ENCODE results near the gene GABRB2.

The GABRB2 gene

GRCh38 chr5:161467703-161468102, 78.8 kb downstream of the GABRB2 start:
- DNase-seq: no peak

GRCh38 chr5:161460741-161461140, 85.8 kb downstream of the GABRB2 start:
- DNase-seq: no peak

GRCh38 chr5:161446655-161447054, 99.9 kb downstream of the GABRB2 start:
- DNase-seq: no peak

GRCh38 chr5:161442471-161442870, 104.1 kb downstream of the GABRB2 start:
- no peak for DNase-seq

GRCh38 chr5:161432798-161433197, 113.7 kb downstream of the GABRB2 start:
- DNase-seq: peak; percentile 9

GRCh38 chr5:161431963-161432362, 114.6 kb downstream of the GABRB2 start:
- no peak for DNase-seq

- DNase-seq: no peak
These were observed 125.5 kb downstream of the GABRB2 start for GRCh38 chr5:161421067-161421466.

- no peak for DNase-seq
These were observed 126.0 kb downstream of the GABRB2 start for GRCh38 chr5:161420521-161420920.

GRCh38 chr5:161414896-161415295, 131.6 kb downstream of the GABRB2 start:
- no peak for DNase-seq

GRCh38 chr5:161414037-161414436, 132.5 kb downstream of the GABRB2 start:
- DNase-seq: no peak

GRCh38 chr5:161412792-161413191, 133.7 kb downstream of the GABRB2 start:
- DNase-seq: no peak

GRCh38 chr5:161411156-161411555, 135.4 kb downstream of the GABRB2 start:
- no peak for DNase-seq

- no peak for DNase-seq
These were observed 135.9 kb downstream of the GABRB2 start for GRCh38 chr5:161410640-161411039.

GRCh38 chr5:161409471-161409870, 137.1 kb downstream of the GABRB2 start:
- no peak for DNase-seq

GRCh38 chr5:161406880-161407279, 139.6 kb downstream of the GABRB2 start:
- DNase-seq: no peak

GRCh38 chr5:161403996-161404395, 142.5 kb downstream of the GABRB2 start:
- no peak for DNase-seq

GRCh38 chr5:161403121-161403520, 143.4 kb downstream of the GABRB2 start:
- DNase-seq: no peak

- peak; percentile 24 for DNase-seq
These were observed 145.9 kb downstream of the GABRB2 start for GRCh38 chr5:161400583-161400982.

GRCh38 chr5:161399996-161400562, 146.4 kb downstream of the GABRB2 start:
- DNase-seq: peak; percentile 6

GRCh38 chr5:161397448-161397847, 149.1 kb downstream of the GABRB2 start:
- no peak for DNase-seq

GRCh38 chr5:161396171-161396570, 150.4 kb downstream of the GABRB2 start:
- no peak for DNase-seq

GRCh38 chr5:161391724-161392123, 154.8 kb downstream of the GABRB2 start:
- no peak for DNase-seq

GRCh38 chr5:161391016-161391415, 155.5 kb downstream of the GABRB2 start:
- DNase-seq: no peak

GRCh38 chr5:161387121-161387520, 159.4 kb downstream of the GABRB2 start:
- DNase-seq: no peak

GRCh38 chr5:161385027-161385426, 161.5 kb downstream of the GABRB2 start:
- no peak for DNase-seq

GRCh38 chr5:161382685-161383084, 163.8 kb downstream of the GABRB2 start:
- no peak for DNase-seq

Measured in NCI-H1092 treated with DMSO at 0.1 percent for 48 hours (cell line).